ES-I3 (cell line): ENCODE data around the gene SPAAR.
"Not testable (repeated sequence)": the region's sequence is repeated elsewhere in the genome, so short reads cannot be mapped to it uniquely, and the experiment has no call there.

Experiments
- H3K36me3 ChIP-seq: 2 replicates; pipeline ENCODE4 v1.6.1; 2013; ENCODE audit warnings: mild to moderate bottlenecking, low read length, control low read depth, moderate library complexity; ENCODE audit not compliant: insufficient read depth
- H3K4me1 ChIP-seq: 2 replicates; pipeline ENCODE4 v1.6.1; 2013; ENCODE audit warnings: mild to moderate bottlenecking, control low read depth, low read length; ENCODE audit not compliant: insufficient read depth
- H3K9ac ChIP-seq: 2 replicates; pipeline ENCODE4 v1.6.1; 2013; ENCODE audit warnings: low read depth, mild to moderate bottlenecking, low read length, moderate library complexity
- H3K9me3 ChIP-seq: 2 replicates; pipeline ENCODE4 v1.6.1; 2013; ENCODE audit warnings: mild to moderate bottlenecking, low read length, moderate library complexity; ENCODE audit not compliant: control insufficient read depth, insufficient read depth

The SPAAR gene

DNA sequence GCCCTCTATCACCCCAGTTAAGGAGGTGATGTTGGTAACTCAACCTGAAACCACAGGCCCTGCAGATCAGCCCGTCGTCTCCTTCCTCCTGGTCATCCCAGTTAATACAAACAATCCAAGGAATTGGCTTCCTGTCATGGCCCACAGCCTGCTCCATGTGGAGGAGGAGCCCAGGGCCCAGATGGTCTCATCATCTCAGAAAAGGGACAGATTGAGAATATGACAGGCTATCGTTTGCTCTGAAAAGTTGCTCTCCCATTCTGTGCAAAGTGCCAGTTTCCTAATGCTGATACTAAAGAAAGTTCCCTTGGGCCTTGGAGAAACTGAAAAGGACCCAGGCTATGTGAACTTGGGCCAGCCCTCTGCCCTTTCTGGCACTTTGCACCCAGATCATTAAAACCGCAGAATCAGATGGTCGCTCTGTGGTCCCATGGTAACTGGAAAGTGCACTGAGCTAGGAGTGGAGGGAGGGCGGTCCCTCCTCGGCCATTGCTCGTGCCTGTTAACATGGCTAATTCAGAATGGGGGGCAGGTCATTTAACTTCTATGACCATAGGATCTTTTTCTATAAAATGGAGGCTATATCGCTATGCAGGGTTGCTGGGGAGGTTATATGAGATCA lies 675 bp upstream of the SPAAR start:
- Histone ChIP-seq H3K36me3 (no peaks in the 10 kb centered on the region), H3K4me1 (peaks cover 51% of the 10 kb centered on the region), H3K9ac (no peak overlapping the region), H3K9me3 (no peaks in the 10 kb centered on the region)

DNA sequence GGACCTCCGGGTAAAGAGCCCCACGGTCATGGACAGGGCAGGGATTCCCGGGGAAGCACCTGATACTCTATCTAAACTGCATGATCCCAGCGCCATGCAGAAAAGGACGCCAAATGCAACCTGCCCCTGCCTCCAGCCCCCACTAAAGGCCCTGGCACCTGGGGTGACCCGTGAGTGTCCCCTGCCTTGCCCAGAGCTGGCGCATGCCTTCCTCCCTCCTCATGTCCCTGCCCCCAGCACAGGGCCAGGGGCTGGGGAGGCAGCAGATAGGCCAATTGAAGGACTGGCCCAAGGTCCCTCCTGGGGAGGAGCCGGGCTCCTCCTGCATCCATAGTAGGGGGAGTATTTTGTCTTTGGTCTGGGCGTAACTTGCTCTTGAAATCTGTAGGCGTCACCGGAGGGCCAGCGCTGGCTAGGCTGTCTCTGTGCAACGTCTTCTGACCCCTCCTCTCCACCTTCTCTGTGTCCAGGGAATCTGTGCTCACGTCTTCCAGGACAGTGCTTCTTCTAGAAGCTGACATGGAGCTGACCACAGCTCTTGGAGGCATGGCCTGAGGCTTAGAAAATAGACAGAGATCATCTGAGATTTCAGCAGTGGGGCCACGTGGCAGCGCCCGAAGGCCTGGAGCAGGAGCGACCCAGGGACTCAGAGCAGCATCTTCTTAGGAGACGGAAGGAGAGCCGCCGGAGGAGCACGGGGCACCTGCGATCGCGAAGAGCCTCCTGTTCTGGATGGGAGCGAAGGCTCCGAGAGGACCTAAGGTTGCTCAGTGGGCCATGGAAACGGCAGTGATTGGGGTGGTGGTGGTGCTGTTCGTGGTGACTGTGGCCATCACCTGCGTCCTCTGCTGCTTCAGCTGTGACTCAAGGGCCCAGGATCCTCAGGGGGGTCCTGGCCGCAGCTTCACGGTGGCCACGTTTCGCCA lies 660 bp downstream of the SPAAR start:
- Histone ChIP-seq H3K9ac (no peak overlapping the region), H3K36me3 (no peaks in the 10 kb centered on the region), H3K4me1 (peaks cover 51% of the 10 kb centered on the region), H3K9me3 (no peaks in the 10 kb centered on the region)

- Histone ChIP-seq H3K9ac (no peak overlapping the region), H3K9me3 (no peaks in the 10 kb centered on the region), H3K4me1 (peaks cover 46% of the 10 kb centered on the region), H3K36me3 (no peaks in the 10 kb centered on the region)
Measured at GRCh38 chr9:35910613-35911359, 1.5 kb downstream of the SPAAR start.

GRCh38 chr9:35911690-35912089 lies 2.4 kb downstream of the SPAAR start:
- Histone ChIP-seq H3K36me3 (no peaks in the 10 kb centered on the region), H3K4me1 (peaks cover 48% of the 10 kb centered on the region), H3K9me3 (no peaks in the 10 kb centered on the region), H3K9ac (no peak overlapping the region)

DNA sequence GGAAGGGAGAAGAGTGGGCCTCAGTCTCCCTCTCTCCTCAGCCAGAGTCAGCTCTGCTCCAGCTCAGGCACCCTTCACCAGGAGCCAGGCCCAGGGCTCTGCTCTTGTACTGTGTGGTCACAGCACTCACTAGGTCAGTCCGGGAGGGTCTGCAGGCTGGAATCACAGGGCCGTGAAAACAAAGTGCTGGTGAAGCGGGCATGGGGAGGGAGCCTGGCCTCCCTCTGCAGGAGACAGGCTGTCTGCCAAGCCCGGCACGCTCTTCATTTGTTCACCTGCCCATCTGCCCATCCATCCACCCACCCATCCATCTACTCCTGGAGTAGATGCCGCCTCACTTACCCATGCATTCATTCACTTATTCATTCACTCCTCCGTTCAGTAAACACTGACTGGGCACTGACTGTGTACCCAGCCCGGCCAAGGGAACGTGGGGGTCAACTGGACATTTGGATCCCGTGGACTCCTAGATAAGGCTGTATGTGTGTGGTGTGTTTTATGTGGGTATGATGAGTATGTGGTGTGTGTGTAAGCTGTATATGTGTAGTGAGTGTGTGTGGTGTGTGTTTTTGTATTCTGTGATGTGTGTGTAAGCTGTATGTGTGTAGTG lies 3.6 kb downstream of the SPAAR start:
- Histone ChIP-seq H3K9me3 (no peaks in the 10 kb centered on the region), H3K4me1 (peaks cover 36% of the 10 kb centered on the region), H3K9ac (no peak overlapping the region), H3K36me3 (no peaks in the 10 kb centered on the region)

DNA sequence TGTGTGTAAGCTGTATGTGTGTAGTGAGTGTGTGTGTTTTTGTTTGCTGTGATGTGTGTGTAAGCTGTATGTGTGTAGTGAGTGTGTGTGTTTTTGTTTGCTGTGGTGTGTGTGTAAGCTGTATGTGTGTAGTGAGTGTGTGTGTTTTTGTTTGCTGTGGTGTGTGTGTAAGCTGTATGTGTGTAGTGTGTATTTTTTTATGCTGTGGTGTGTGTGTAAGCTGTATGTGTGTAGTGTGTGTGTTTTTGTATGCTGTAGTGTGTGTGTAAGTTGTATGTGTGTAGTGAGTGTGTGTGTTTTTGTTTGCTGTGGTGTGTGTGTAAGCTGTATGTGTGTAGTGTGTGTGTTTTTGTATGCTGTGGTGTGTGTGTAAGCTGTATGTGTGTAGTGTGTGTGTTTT lies 4.1 kb downstream of the SPAAR start:
- H3K36me3 ChIP-seq, H3K9ac ChIP-seq, H3K9me3 ChIP-seq: not testable (repeated sequence)
- peaks cover 31% of the 10 kb centered on the region for H3K4me1 ChIP-seq

GRCh38 chr9:35914301-35914807 lies 5.1 kb downstream of the SPAAR start:
- Histone ChIP-seq H3K4me1 (peaks cover 22% of the 10 kb centered on the region), H3K36me3 (no peaks in the 10 kb centered on the region), H3K9ac (no peak overlapping the region), H3K9me3 (no peaks in the 10 kb centered on the region)

GRCh38 chr9:35915681-35916294 lies 6.5 kb downstream of the SPAAR start:
- peaks cover 9% of the 10 kb centered on the region for H3K4me1 ChIP-seq
- H3K9me3 ChIP-seq = no peaks in the 10 kb centered on the region
- no peak overlapping the region for H3K9ac ChIP-seq
- H3K36me3 ChIP-seq = no peaks in the 10 kb centered on the region

DNA sequence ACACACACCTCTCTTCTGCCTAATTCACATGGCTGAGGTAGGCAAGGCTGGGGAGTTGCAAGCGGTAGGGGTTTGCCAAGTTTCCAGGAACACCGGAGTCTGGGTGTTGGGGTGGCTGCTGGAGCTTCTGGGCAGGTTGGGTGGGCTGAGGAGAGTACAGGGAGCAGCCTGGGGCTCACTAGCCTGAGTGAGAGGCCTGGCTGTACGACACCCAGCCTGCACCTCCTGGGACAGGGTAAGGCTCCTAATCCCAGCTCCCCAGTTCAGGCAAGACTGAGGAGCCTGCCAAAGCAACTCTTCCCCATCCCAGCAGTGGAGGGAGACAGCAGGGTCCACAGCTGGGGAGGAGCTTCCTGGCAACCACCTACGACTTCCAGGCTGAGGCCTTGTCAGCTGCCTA lies 8.0 kb downstream of the SPAAR start:
- no peak overlapping the region for H3K9ac ChIP-seq
- no peaks in the 10 kb centered on the region for H3K36me3 ChIP-seq
- H3K9me3 ChIP-seq = no peaks in the 10 kb centered on the region
- H3K4me1 ChIP-seq = peaks cover 9% of the 10 kb centered on the region

- peaks cover 13% of the 10 kb centered on the region for H3K4me1 ChIP-seq
- H3K9ac ChIP-seq = no peak overlapping the region
- H3K36me3 ChIP-seq = no peaks in the 10 kb centered on the region
- no peaks in the 10 kb centered on the region for H3K9me3 ChIP-seq
Measured at GRCh38 chr9:35918780-35919179, 9.5 kb downstream of the SPAAR start.

- peaks cover 19% of the 10 kb centered on the region for H3K4me1 ChIP-seq
- no peaks in the 10 kb centered on the region for H3K36me3 ChIP-seq
- H3K9me3 ChIP-seq = no peaks in the 10 kb centered on the region
- H3K9ac ChIP-seq = no peak overlapping the region
Measured at GRCh38 chr9:35919212-35920008, 10.1 kb downstream of the SPAAR start.

DNA sequence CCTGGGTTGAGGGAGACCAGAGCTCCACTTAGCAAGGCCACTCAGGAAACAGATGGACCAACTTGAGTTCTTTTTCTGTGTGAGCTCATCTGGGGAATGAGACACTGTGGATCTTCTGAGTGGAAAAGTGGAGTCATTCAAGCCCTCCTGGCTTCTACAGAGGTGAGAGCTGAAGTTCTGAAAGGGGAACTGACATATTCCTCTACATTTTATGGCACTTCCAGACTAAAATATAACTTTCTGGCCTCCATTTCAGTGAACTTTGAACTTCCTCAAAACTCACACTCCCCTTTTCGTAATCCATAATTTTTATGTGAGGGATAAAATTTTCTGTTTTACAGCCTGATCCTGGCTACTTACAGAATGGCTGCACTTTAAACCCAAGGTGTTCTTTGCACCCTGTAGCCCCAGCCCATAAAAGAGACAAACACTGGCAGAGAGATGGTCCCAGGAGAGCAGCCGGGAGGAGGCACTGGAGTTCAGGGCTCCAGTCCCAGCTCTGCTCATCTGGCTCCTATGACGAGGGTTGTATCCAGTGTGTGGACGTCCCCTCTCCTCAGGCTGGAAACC lies 10.8 kb downstream of the SPAAR start:
- H3K9ac ChIP-seq = no peak overlapping the region
- H3K9me3 ChIP-seq = no peaks in the 10 kb centered on the region
- peaks cover 26% of the 10 kb centered on the region for H3K4me1 ChIP-seq
- H3K36me3 ChIP-seq = no peaks in the 10 kb centered on the region

DNA sequence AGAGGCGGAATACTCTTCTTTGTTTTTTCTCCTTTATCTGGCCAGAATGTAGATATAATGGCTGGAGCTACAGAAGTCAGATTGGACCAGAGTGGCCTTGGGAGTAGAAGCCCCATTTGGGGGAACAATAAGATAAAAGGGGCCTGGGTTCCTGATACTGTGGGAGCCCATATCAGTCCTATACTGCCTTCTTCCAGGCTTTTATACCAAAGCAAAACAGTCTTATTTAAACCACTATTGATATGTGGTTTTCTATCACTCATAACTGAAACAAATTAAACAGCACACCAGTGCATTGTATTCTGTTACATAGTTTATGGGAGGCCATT lies 14.3 kb downstream of the SPAAR start:
- Histone ChIP-seq H3K4me1 (peaks cover 17% of the 10 kb centered on the region), H3K36me3 (no peaks in the 10 kb centered on the region), H3K9ac (no peak overlapping the region), H3K9me3 (no peaks in the 10 kb centered on the region)
